Measurements from ENCODE around the gene SHISA9. TPM values are rescaled to one million over a fixed set of nuclear protein-coding genes. Genes with fewer than 3 reads are reported as not detected.

SHISA9 gene
- total RNA-seq, 1 donor from 2014 or later = 2.5 TPM

- Mint-ChIP-seq H3K9me3 (peaks cover 4% of the 10 kb centered on the region), H3K27me3 (ENCODE audit: insufficient read depth, low read depth) (no peaks in the 10 kb centered on the region), H3K4me1 (no peaks in the 10 kb centered on the region), H3K36me3 (peaks cover 4% of the 10 kb centered on the region), H3K4me3 (no peak overlapping the region), H3K27ac (no peak overlapping the region)
- no peak overlapping the region for H3K27ac ChIP-seq
- H3K4me2 ChIP-seq = no peak overlapping the region
- no peaks in the 10 kb centered on the region for H4K20me1 ChIP-seq (ENCODE audit: low read depth)
- H3K9me3 ChIP-seq (ENCODE audit: low read depth) = no peaks in the 10 kb centered on the region
- H3K36me3 ChIP-seq = no peaks in the 10 kb centered on the region
- H3K4me3 ChIP-seq = no peak overlapping the region
- no peaks in the 10 kb centered on the region for H3K79me2 ChIP-seq (ENCODE audit: low read depth)
- no peak overlapping the region for H3K9ac ChIP-seq
- DNase-seq (ENCODE audit: low spot score) = no peak
- H3F3A ChIP-seq (ENCODE audit: low read depth) = no peaks in the 10 kb centered on the region
- peaks cover 9% of the 10 kb centered on the region for H3K4me1 ChIP-seq
- no peaks in the 10 kb centered on the region for H3K27me3 ChIP-seq
- no peak for TF ChIP-seq EZH2phosphoT487 (IDR thresholded peaks at IDR 0.05)
- no peak for TF ChIP-seq CTCF (IDR thresholded peaks at IDR 0.05)
- TF ChIP-seq EZH2 (IDR thresholded peaks at IDR 0.05) = no peak
- H2AFZ ChIP-seq (replicated peaks) = no peak overlapping the region
Observed at GRCh38 chr16:13134836-13135235, 233.4 kb downstream of the SHISA9 start.

- TF ChIP-seq EZH2 (IDR thresholded peaks at IDR 0.05) (no peak), EZH2phosphoT487 (IDR thresholded peaks at IDR 0.05) (no peak)
- no peak overlapping the region for H3K27ac Mint-ChIP-seq
Observed at GRCh38 chr16:13136901-13137300, 235.5 kb downstream of the SHISA9 start.

DNA sequence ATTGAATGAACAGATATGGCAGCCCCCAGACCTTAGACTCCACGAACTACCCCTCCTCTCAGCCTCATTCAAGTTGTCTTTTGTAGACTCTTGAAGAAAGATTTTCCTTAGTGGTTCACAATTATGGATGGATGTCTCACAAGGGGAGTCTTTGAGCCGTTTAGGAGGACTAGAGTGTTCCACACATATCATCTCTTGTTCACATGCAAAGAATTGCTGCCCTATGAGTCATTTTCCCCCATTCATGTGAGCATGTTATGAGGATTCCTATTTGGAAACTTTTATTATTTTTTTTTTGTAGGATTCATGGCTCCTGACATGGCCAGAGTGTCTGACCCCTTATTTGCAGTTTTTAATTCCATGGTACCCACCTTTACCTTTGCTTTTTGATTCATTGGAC is 237.1 kb downstream of the SHISA9 start:
- Histone ChIP-seq H2AFZ (replicated peaks) (no peak overlapping the region), H4K20me1 (ENCODE audit: low read depth) (no peaks in the 10 kb centered on the region), H3K27me3 (no peaks in the 10 kb centered on the region), H3K27ac (no peak overlapping the region), H3F3A (ENCODE audit: low read depth) (no peaks in the 10 kb centered on the region), H3K36me3 (no peaks in the 10 kb centered on the region), H3K4me3 (no peak overlapping the region), H3K4me2 (no peak overlapping the region), H3K4me1 (no peaks in the 10 kb centered on the region), H3K9ac (no peak overlapping the region), H3K79me2 (ENCODE audit: low read depth) (no peaks in the 10 kb centered on the region), H3K9me3 (ENCODE audit: low read depth) (no peaks in the 10 kb centered on the region)
- Mint-ChIP-seq H3K4me1 (peaks cover 3% of the 10 kb centered on the region), H3K27ac (no peak overlapping the region), H3K36me3 (peaks cover 7% of the 10 kb centered on the region), H3K4me3 (no peak overlapping the region), H3K27me3 (ENCODE audit: insufficient read depth, low read depth) (peaks cover 6% of the 10 kb centered on the region), H3K9me3 (peaks cover 4% of the 10 kb centered on the region)
- no peak for DNase-seq (ENCODE audit: low spot score)
- TF ChIP-seq EZH2phosphoT487 (IDR thresholded peaks at IDR 0.05) (no peak), CTCF (IDR thresholded peaks at IDR 0.05) (no peak), EZH2 (IDR thresholded peaks at IDR 0.05) (no peak)

More at GRCh38 chr16:13136901-13137300, 235.5 kb downstream of the SHISA9 start:
- no peaks in the 10 kb centered on the region for H3K4me1 Mint-ChIP-seq
- Histone ChIP-seq H3K4me3 (no peak overlapping the region), H2AFZ (replicated peaks) (no peak overlapping the region), H3K79me2 (ENCODE audit: low read depth) (no peaks in the 10 kb centered on the region), H3K4me1 (peaks cover 7% of the 10 kb centered on the region), H3K4me2 (no peak overlapping the region), H3K27ac (no peak overlapping the region), H3K9ac (no peak overlapping the region), H3K27me3 (no peaks in the 10 kb centered on the region), H3F3A (ENCODE audit: low read depth) (no peaks in the 10 kb centered on the region), H4K20me1 (ENCODE audit: low read depth) (no peaks in the 10 kb centered on the region), H3K9me3 (ENCODE audit: low read depth) (no peaks in the 10 kb centered on the region), H3K36me3 (no peaks in the 10 kb centered on the region)
- peaks cover 7% of the 10 kb centered on the region for H3K36me3 Mint-ChIP-seq
- peaks cover 2% of the 10 kb centered on the region for H3K27me3 Mint-ChIP-seq (ENCODE audit: insufficient read depth, low read depth)
- no peak for DNase-seq (ENCODE audit: low spot score)
- H3K9me3 Mint-ChIP-seq = peaks cover 4% of the 10 kb centered on the region
- H3K4me3 Mint-ChIP-seq = no peak overlapping the region

DNA sequence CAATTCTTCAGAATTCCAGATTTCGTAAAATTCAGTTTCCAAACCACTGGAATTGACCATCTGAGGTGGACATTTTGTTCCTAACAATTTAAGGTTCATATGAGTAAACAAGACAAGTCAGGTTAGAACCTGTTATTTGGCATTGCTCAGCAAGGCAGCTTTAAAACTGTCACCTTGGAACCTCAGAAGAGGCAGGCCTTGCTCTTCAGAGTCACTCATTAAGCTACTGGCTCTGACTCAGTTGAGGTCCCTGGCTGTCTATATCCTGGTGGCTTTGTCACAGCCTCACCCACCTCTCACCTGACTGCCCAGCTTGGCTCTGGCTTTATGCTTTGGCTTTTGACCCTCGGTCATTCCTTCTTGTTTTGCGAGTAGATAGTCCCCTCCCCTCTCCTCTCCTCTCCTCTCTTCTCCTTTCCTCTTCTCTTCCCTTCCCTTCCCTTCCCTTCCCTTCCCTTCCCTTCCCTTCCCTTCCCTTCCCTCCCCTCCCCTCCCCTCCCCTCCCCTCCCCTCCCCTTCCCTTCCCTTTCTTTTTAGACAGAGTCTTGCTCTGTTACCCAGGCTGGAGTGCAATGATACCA is 238.4 kb downstream of the SHISA9 start:
- Mint-ChIP-seq H3K36me3 (peaks cover 5% of the 10 kb centered on the region), H3K4me1 (peaks cover 3% of the 10 kb centered on the region), H3K9me3 (no peaks in the 10 kb centered on the region), H3K4me3 (no peak overlapping the region), H3K27me3 (ENCODE audit: insufficient read depth, low read depth) (peaks cover 6% of the 10 kb centered on the region), H3K27ac (no peak overlapping the region)
- no peak for DNase-seq (ENCODE audit: low spot score)
- no peak overlapping the region for H3K27ac ChIP-seq
- no peaks in the 10 kb centered on the region for H3F3A ChIP-seq (ENCODE audit: low read depth)
- no peak for TF ChIP-seq CTCF (IDR thresholded peaks at IDR 0.05)
- H3K27me3 ChIP-seq = no peaks in the 10 kb centered on the region
- H3K79me2 ChIP-seq (ENCODE audit: low read depth) = no peaks in the 10 kb centered on the region
- H3K4me1 ChIP-seq = no peaks in the 10 kb centered on the region
- H3K4me3 ChIP-seq = no peak overlapping the region
- no peaks in the 10 kb centered on the region for H3K36me3 ChIP-seq
- H3K9me3 ChIP-seq (ENCODE audit: low read depth) = no peaks in the 10 kb centered on the region
- H3K9ac ChIP-seq = no peak overlapping the region
- H2AFZ ChIP-seq (replicated peaks) = no peak overlapping the region
- H3K4me2 ChIP-seq = no peak overlapping the region
- no peaks in the 10 kb centered on the region for H4K20me1 ChIP-seq (ENCODE audit: low read depth)

Measured in neural progenitor cell (in vitro differentiated cells).